MCF 10A (cell line): ENCODE results near the gene GP5. TPM values are rescaled to one million over a fixed set of nuclear protein-coding genes. Genes with fewer than 3 reads are reported as not detected.

Source experiments
- BruUV-seq: library from RNA; stranded (reverse); fragments of 400-500 nt; replicated peaks from 2 replicates; lab custom pipeline; 2021; lab: Mats Ljungman, UMichigan
- CTCF ChIA-PET: fragments of 300-600 bp; sonication (Branson Sonifier 250); formaldehyde crosslinking; extraction: SDS; loops from one replicate; lab custom pipeline; 2021; ENCODE audit warnings: antibody characterized with exemption, inconsistent platforms; lab: Yijun Ruan, JAX
- POLR2A ChIA-PET: fragments of 300-600, 350-650 bp; sonication (Branson Sonifier 250); formaldehyde crosslinking; extraction: SDS; loops from one replicate; lab custom pipeline; 2020; ENCODE audit warnings: antibody characterized with exemption, inconsistent platforms; lab: Yijun Ruan, JAX
- DNase-seq: peaks from one replicate; pipeline ENCODE4 v3.0.0-alpha.2; 2018; ENCODE audit not compliant: unreplicated experiment
- H3K27ac Mint-ChIP-seq: one replicate; pipeline ENCODE4 v1.8.0; 2022; ENCODE audit warnings: mild to moderate bottlenecking, low read depth, mixed read lengths; ENCODE audit not compliant: unreplicated experiment
- H3K27me3 Mint-ChIP-seq: one replicate; pipeline ENCODE4 v1.8.0; 2022; ENCODE audit warnings: mixed read lengths; ENCODE audit not compliant: insufficient read depth, unreplicated experiment
- H3K36me3 Mint-ChIP-seq: one replicate; pipeline ENCODE4 v1.8.0; 2022; ENCODE audit warnings: mild to moderate bottlenecking, moderate library complexity, mixed read lengths; ENCODE audit not compliant: insufficient read depth, unreplicated experiment
- H3K4me1 Mint-ChIP-seq: one replicate; pipeline ENCODE4 v1.8.0; 2022; ENCODE audit warnings: mixed read lengths; ENCODE audit not compliant: insufficient read depth, unreplicated experiment
- H3K4me3 Mint-ChIP-seq: one replicate; pipeline ENCODE4 v1.8.0; 2022; ENCODE audit warnings: mild to moderate bottlenecking, moderate library complexity, mixed read lengths; ENCODE audit not compliant: unreplicated experiment
- H3K9me3 Mint-ChIP-seq: one replicate; pipeline ENCODE4 v1.8.0; 2022; ENCODE audit warnings: mixed read lengths; ENCODE audit not compliant: unreplicated experiment
- intact Hi-C: fragments of 100-400 bp; cut with micrococcal nuclease; formaldehyde crosslinking; loops from 2 replicates; pipeline ENCODE4 v1.14.1; 2022
- total RNA-seq: library from RNA; stranded (reverse); gene quantifications from 2 replicates; pipeline ENCODE4 v1.2.3, GENCODE V29; 2022
- TF ChIP-seq, protein P1 (sequence below): fragments of 200-600 bp; IDR thresholded peaks from one replicate; pipeline ENCODE4 v1.8.0; 2022; ENCODE audit warnings: antibody characterized with exemption, mild to moderate bottlenecking; ENCODE audit not compliant: unreplicated experiment

GP5 gene
- total RNA-seq, 1 experiment from 2014 or later: not detected

DNA sequence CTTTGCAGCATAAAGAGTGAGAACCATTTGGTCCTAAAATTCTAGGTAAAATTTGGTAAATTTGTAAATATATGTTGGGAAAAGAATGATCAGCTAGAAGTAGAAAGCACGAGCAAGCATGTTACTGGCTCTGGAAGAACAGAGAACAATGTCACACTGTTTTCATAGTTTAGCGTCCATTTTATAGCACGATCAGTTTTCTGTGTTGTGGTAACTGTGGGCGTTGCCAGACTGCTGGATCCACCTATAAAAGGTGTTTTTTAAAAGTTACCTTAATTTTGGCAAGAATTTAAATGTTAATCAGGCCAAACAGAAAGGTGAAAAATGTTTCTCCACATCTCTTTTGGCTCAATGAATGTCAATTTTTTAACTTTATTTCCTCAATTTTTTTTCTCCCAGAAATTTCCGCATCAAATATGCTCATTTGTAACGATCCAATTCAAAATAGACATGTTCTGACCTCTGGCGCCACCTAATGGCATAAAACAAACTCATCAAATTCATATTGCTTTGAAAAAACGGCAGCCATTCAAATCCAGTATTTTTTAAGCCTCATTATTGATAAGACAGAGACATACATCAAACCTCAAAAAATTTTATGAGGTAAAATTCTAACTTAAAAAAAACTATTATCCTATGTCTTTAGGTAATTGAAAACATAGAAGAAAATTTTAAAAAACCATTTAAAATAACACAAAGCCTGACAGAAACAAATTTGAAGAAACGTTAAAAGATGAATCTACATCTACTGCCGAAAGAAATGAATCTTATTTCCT is 5.5 kb upstream of the GP5 start:
- TF ChIP-seq, protein P1, sequence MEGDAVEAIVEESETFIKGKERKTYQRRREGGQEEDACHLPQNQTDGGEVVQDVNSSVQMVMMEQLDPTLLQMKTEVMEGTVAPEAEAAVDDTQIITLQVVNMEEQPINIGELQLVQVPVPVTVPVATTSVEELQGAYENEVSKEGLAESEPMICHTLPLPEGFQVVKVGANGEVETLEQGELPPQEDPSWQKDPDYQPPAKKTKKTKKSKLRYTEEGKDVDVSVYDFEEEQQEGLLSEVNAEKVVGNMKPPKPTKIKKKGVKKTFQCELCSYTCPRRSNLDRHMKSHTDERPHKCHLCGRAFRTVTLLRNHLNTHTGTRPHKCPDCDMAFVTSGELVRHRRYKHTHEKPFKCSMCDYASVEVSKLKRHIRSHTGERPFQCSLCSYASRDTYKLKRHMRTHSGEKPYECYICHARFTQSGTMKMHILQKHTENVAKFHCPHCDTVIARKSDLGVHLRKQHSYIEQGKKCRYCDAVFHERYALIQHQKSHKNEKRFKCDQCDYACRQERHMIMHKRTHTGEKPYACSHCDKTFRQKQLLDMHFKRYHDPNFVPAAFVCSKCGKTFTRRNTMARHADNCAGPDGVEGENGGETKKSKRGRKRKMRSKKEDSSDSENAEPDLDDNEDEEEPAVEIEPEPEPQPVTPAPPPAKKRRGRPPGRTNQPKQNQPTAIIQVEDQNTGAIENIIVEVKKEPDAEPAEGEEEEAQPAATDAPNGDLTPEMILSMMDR: peak; percentile 72
- POLR2A ChIA-PET: interaction anchor here (1.1 to 1.2 kb wide), 5 partner anchors 9 to 739 kb away, joined by 3 to 6 read pairs (median 4); no protein-coding TSS in a partner anchor
- peaks cover 50% of the 10 kb centered on the region for H3K36me3 Mint-ChIP-seq
- no peaks in the 10 kb centered on the region for H3K9me3 Mint-ChIP-seq
- BruUV-seq: no TSS peak
- no peaks in the 10 kb centered on the region for H3K4me1 Mint-ChIP-seq
- no peaks in the 10 kb centered on the region for H3K27me3 Mint-ChIP-seq
- intact Hi-C loops: loop anchor here (1.0 to 10.0 kb wide), 3 partner anchors 71 to 739 kb away; partner anchors contain the start of gene HES1
- peak; percentile 60 for DNase-seq
- H3K4me3 Mint-ChIP-seq: no peak overlapping the region
- no peak overlapping the region for H3K27ac Mint-ChIP-seq
- CTCF ChIA-PET: interaction anchor here (0.6 to 5.4 kb wide), 17 partner anchors 9 to 1021 kb away, joined by 3 to 57 read pairs (median 3); no protein-coding TSS in a partner anchor

DNA sequence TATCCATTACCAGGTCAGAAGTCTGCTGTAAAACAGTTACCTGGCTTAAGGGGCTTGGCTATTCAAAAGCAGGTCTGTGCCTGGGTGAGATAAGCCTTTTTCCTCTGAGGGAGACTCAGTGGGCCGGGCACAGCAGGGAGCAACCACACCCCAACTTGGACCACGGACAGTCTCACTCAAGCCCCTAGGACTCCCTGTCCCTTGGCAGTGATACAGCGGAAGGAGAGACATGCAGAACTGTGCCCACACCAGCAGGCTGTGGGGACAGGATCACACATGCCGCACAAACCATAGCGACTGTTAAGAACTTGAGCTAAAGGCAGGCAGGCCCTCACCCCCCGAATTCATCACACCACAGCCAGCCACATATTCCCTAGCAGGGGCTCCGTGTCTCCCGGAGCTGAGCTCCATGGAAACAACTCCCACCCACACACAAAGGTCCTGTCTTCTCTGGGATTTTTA is 2.8 kb upstream of the GP5 start:
- no peak overlapping the region for H3K27ac Mint-ChIP-seq
- no TSS peak for BruUV-seq
- H3K4me3 Mint-ChIP-seq: no peak overlapping the region
- ChIA-PET CTCF (interaction anchor here (0.6 to 1.5 kb wide), 7 partner anchors 45 to 650 kb away, joined by 3 to 6 read pairs (median 4); no protein-coding TSS in a partner anchor), POLR2A (no interaction called here)
- TF ChIP-seq, protein P1: no peak
- H3K27me3 Mint-ChIP-seq: no peaks in the 10 kb centered on the region
- H3K36me3 Mint-ChIP-seq: peaks cover 26% of the 10 kb centered on the region
- intact Hi-C loops: loop anchor here (10.0 kb wide), 1 partner anchor 267 kb away; the partner anchor contains the start of gene HES1
- H3K9me3 Mint-ChIP-seq: no peaks in the 10 kb centered on the region
- no peak for DNase-seq
- H3K4me1 Mint-ChIP-seq: no peaks in the 10 kb centered on the region

DNA sequence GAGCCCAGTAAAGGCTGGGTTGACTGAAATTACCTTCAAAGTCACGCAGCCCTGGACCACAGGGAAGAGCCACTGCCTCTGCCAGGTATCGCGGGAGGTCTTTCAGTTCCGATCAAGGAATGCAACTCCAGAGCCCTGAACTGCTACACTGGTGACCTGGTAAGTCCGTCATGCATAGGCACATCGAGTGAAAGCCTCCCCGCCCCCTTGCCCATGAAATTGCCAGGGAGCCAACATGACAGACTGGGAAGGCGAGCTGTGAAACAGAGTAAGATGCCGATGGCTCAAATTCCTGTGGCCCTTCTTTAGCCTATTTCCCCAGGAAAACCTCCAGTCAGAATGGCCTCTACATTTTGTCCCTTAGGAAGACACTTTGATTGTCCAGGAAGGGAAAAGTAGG is 2.3 kb upstream of the GP5 start:
- intact Hi-C loops: loop anchor here (10.0 kb wide), 1 partner anchor 267 kb away; the partner anchor contains the start of gene HES1
- no peaks in the 10 kb centered on the region for H3K4me1 Mint-ChIP-seq
- POLR2A ChIA-PET: interaction anchor here (0.6 kb wide), 1 partner anchor 767 kb away, joined by 3 read pairs; no protein-coding TSS in a partner anchor
- H3K27me3 Mint-ChIP-seq: no peaks in the 10 kb centered on the region
- CTCF ChIA-PET: interaction anchor here (0.7 to 1.5 kb wide), 5 partner anchors 55 to 620 kb away, joined by 3 to 5 read pairs (median 4); no protein-coding TSS in a partner anchor
- no peak overlapping the region for H3K4me3 Mint-ChIP-seq
- H3K9me3 Mint-ChIP-seq: no peaks in the 10 kb centered on the region
- BruUV-seq: no TSS peak
- TF ChIP-seq, protein P1: no peak
- H3K27ac Mint-ChIP-seq: no peak overlapping the region
- DNase-seq: no peak
- peaks cover 23% of the 10 kb centered on the region for H3K36me3 Mint-ChIP-seq

DNA sequence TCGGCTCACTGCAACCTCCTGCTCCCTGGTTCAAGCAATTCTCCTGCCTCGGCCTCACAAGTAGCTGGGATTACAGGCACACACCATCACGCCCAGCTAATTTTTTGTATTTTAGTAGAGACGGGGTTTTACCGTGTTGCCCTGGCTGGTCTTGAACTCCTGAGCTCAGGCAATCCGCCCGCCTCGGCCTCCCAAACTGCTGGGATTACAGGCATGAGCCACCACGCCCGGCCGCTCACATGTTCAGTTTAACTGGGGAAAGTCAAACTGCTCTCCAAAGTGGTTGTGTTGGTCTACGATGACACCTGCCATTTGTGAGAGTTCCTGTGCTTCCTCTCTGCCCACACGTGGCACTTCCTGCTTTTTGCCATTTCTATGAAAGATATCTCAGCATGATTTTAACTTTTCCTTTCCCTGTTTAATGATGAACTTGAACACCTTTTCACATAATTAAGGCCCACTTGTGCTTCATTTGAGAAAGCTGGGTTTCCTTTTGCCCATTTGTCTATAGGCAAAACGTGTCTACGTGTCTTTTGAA is 877 bp upstream of the GP5 start:
- no peaks in the 10 kb centered on the region for H3K27me3 Mint-ChIP-seq
- intact Hi-C loops: loop anchor here (10.0 kb wide), 1 partner anchor 265 kb away; the partner anchor contains the start of gene HES1
- H3K9me3 Mint-ChIP-seq: no peaks in the 10 kb centered on the region
- ChIA-PET CTCF (interaction anchor here (0.6 to 1.0 kb wide), 4 partner anchors 63 to 753 kb away, joined by 3 to 4 read pairs (median 3); no protein-coding TSS in a partner anchor), POLR2A (no interaction called here)
- H3K4me1 Mint-ChIP-seq: no peaks in the 10 kb centered on the region
- BruUV-seq: no TSS peak
- no peak overlapping the region for H3K4me3 Mint-ChIP-seq
- no peak overlapping the region for H3K27ac Mint-ChIP-seq
- peaks cover 14% of the 10 kb centered on the region for H3K36me3 Mint-ChIP-seq
- no peak for DNase-seq
- TF ChIP-seq, protein P1: no peak
